ENCODE data around the gene DLL3.

DLL3 gene

GRCh38 chr19:39515551-39516191 lies 16.9 kb downstream of the DLL3 start:
- H3K4me3 ChIP-seq (ENCODE audit: low read depth, low read length) = peak overlapping the region; percentile 25
- POLR2A ChIA-PET = interaction anchor here (0.6 to 1.1 kb wide), 4 partner anchors 18 to 934 kb away, joined by 3 read pairs; partner anchors contain the start of gene RPS16
- H3K4me1 ChIP-seq (ENCODE audit: control insufficient read depth, insufficient read depth, low read length) = peaks cover 18% of the 10 kb centered on the region
- H3K36me3 ChIP-seq (ENCODE audit: control insufficient read depth in 2 of 2, insufficient read depth in 1 of 2, low read length in 2 of 2) = peaks cover 0 to 4% of the 10 kb centered on the region in 2 experiments; a peak in 1 of 3 replicates
- TF ChIP-seq ZFHX2 (tag by site-specific recombination; conservative IDR thresholded peaks at IDR 0.05) (0 out of 2 replicates have a peak, but pooled peaks have one; percentile 19), GFI1B (tag by site-specific recombination; IDR thresholded peaks at IDR 0.05) (no peak), GLIS1 (tag by site-specific recombination; IDR thresholded peaks at IDR 0.05) (no peak), RBAK (tag by site-specific recombination; IDR thresholded peaks at IDR 0.05) (no peak), ZNF473 (tag by site-specific recombination; IDR thresholded peaks at IDR 0.05) (no peak), ZNF341 (tag by site-specific recombination; IDR thresholded peaks at IDR 0.05; ENCODE audit: low read depth) (peak; percentile 76), REPIN1 (tag by site-specific recombination; IDR thresholded peaks at IDR 0.05; ENCODE audit: low read depth) (0 out of 2 replicates have a peak, but pooled peaks have one; percentile 2), ZNF488 (tag by site-specific recombination; IDR thresholded peaks at IDR 0.05) (no peak), ZNF596 (tag by site-specific recombination; IDR thresholded peaks at IDR 0.05) (no peak), ZNF600 (tag by site-specific recombination; IDR thresholded peaks at IDR 0.05) (peak; percentile 24; the same call in 1 of the 2 replicates), ZNF335 (tag by site-specific recombination; conservative IDR thresholded peaks at IDR 0.05) (peak; percentile 21; the same call in 1 of the 2 replicates), ZNF223 (tag by site-specific recombination; IDR thresholded peaks at IDR 0.05) (no peak)
- peak overlapping the region; percentile 16; the same call in 1 of the 2 replicates for H3K27ac ChIP-seq (ENCODE audit: extremely low read depth, low read depth, low read length)
- CTCF ChIA-PET = interaction anchor here (0.6 to 3.7 kb wide), 10 partner anchors 10 to 1220 kb away, joined by 3 to 21 read pairs (median 3); partner anchors contain the start of gene EID2B
- H3K9me3 ChIP-seq (ENCODE audit: control insufficient read depth, insufficient read depth, low read depth, low read length) = no peaks in the 10 kb centered on the region

- peaks cover 18% of the 10 kb centered on the region for H3K4me1 ChIP-seq (ENCODE audit: control insufficient read depth, insufficient read depth, low read length)
- POLR2A ChIA-PET = interaction anchor here (1.1 kb wide), 1 partner anchor 18 kb away, joined by 3 read pairs; no protein-coding TSS in a partner anchor
- no peak overlapping the region for H3K27ac ChIP-seq (ENCODE audit: extremely low read depth, low read depth, low read length)
- TF ChIP-seq ZBTB17 (tag by site-specific recombination; IDR thresholded peaks at IDR 0.05) = 0 out of 2 replicates have a peak, but pooled peaks have one; percentile 27
- peak; percentile 12; the same call in 1 of the 2 replicates for TF ChIP-seq ZNF596 (tag by site-specific recombination; IDR thresholded peaks at IDR 0.05)
- peak; percentile 68 for TF ChIP-seq ZFHX2 (tag by site-specific recombination; conservative IDR thresholded peaks at IDR 0.05)
- no peak for TF ChIP-seq ZNF555 (tag by site-specific recombination; conservative IDR thresholded peaks at IDR 0.05)
- 0 out of 2 replicates have a peak, but pooled peaks have one; percentile 24 for TF ChIP-seq SCRT1 (tag by site-specific recombination; IDR thresholded peaks at IDR 0.05; ENCODE audit: borderline replicate concordance)
- TF ChIP-seq ZNF366 (tag by site-specific recombination; conservative IDR thresholded peaks at IDR 0.05) = 0 out of 2 replicates have a peak, but pooled peaks have one; percentile 26
- TF ChIP-seq KLF16 (tag by site-specific recombination; IDR thresholded peaks at IDR 0.05) = no peak
- peak; percentile 90 for TF ChIP-seq EGR2 (tag by site-specific recombination; IDR thresholded peaks at IDR 0.05; ENCODE audit: low read depth)
- TF ChIP-seq ZNF76 (tag by site-specific recombination; IDR thresholded peaks at IDR 0.05; ENCODE audit: borderline replicate concordance, low read depth) = no peak
- peak; percentile 30; the same call in 1 of the 2 replicates for TF ChIP-seq ZNF202 (tag by site-specific recombination; IDR thresholded peaks at IDR 0.05; ENCODE audit: borderline replicate concordance)
- H3K9me3 ChIP-seq (ENCODE audit: control insufficient read depth, insufficient read depth, low read depth, low read length) = no peaks in the 10 kb centered on the region
- H3K36me3 ChIP-seq (ENCODE audit: control insufficient read depth in 2 of 2, insufficient read depth in 1 of 2, low read length in 2 of 2) = peaks cover 0 to under 1% of the 10 kb centered on the region in 2 experiments; a peak in 1 of 3 replicates
- no peak overlapping the region for H3K4me3 ChIP-seq (ENCODE audit: low read depth, low read length)
- CTCF ChIA-PET = interaction anchor here (0.6 to 3.7 kb wide), 5 partner anchors 10 to 310 kb away, joined by 3 to 21 read pairs (median 3); no protein-coding TSS in a partner anchor
Measured at GRCh38 chr19:39516270-39516669, 17.5 kb downstream of the DLL3 start.

- CTCF ChIA-PET = interaction anchor here (0.5 to 1.4 kb wide), 2 partner anchors 14 to 83 kb away, joined by 3 to 12 read pairs; no protein-coding TSS in a partner anchor
- Histone ChIP-seq H3K9me3 (ENCODE audit: control insufficient read depth, insufficient read depth, low read depth, low read length) (no peaks in the 10 kb centered on the region), H3K4me3 (ENCODE audit: low read depth, low read length) (no peak overlapping the region), H3K4me1 (ENCODE audit: control insufficient read depth, insufficient read depth, low read length) (peaks cover 18% of the 10 kb centered on the region), H3K27ac (ENCODE audit: extremely low read depth, low read depth, low read length) (no peak overlapping the region), H3K36me3 (ENCODE audit: control insufficient read depth in 2 of 2, insufficient read depth in 1 of 2, low read length in 2 of 2) (peaks cover 0 to 5% of the 10 kb centered on the region in 2 experiments; a peak in 1 of 3 replicates)
- TF ChIP-seq ZNF280D (tag by site-specific recombination; IDR thresholded peaks at IDR 0.05) (0 out of 2 replicates have a peak, but pooled peaks have one; percentile 29), ZBTB48 (tag by site-specific recombination; IDR thresholded peaks at IDR 0.05) (no peak), ZNF580 (tag by site-specific recombination; IDR thresholded peaks at IDR 0.05) (0 out of 2 replicates have a peak, but pooled peaks have one; percentile 67), SALL2 (tag by site-specific recombination; IDR thresholded peaks at IDR 0.05; ENCODE audit: borderline replicate concordance) (no peak), GLI2 (tag by site-specific recombination; IDR thresholded peaks at IDR 0.05; ENCODE audit: borderline replicate concordance, low read depth) (no peak), ZNF623 (tag by site-specific recombination; IDR thresholded peaks at IDR 0.05) (peak; percentile 99)
- POLR2A ChIA-PET = interaction anchor here (0.6 to 3.5 kb wide), 4 partner anchors 11 to 82 kb away, joined by 4 to 18 read pairs (median 10); partner anchors contain the start of genes RPS16 and TIMM50
Measured at GRCh38 chr19:39517432-39517831, 18.7 kb downstream of the DLL3 start.
